HepG2 (cell line): Measurements from ENCODE around the gene CHID1. TPM values are rescaled to one million over a fixed set of nuclear protein-coding genes. Genes with fewer than 3 reads are reported as not detected.

Experiments used
- ATAC-seq: fragments of 200-7000 bp; cut with Tn5 transposase; 3 replicates; pipeline ENCODE4 v1.9.1; 2020; ENCODE audit warnings: mild to moderate bottlenecking, moderate library complexity
- BruUV-seq: library from RNA; stranded (reverse); fragments of 400-500 nt; replicated peaks from 2 replicates; lab custom pipeline; 2021; lab: Mats Ljungman, UMichigan
- CTCF ChIA-PET: fragments of 300-600 bp; formaldehyde crosslinking; extraction: SDS; loops from one replicate; lab custom pipeline; 2021; ENCODE audit warnings: low total read pairs, inconsistent platforms, low intra/inter-chr PET ratio; lab: Yijun Ruan, JAX
- POLR2A ChIA-PET: fragments of 350-600 bp; sonication (Branson Sonifier 250); formaldehyde crosslinking; loops from one replicate; lab custom pipeline; 2020; ENCODE audit warnings: antibody characterized with exemption, inconsistent platforms; lab: Yijun Ruan, JAX
- DNase-seq: peaks from one replicate; pipeline ENCODE4 v3.0.0-alpha.2; 2015; ENCODE audit warnings: low spot score
- FAIRE-seq: peaks from 3 replicates; lab custom pipeline; 2011; peaks lifted over from hg19 to GRCh38; lab: Jason Lieb, UNC
- H2AFZ ChIP-seq: one replicate; pipeline ENCODE4 v1.6.1; 2011; ENCODE audit warnings: low read length, inconsistent platforms
- H3K27ac ChIP-seq: fragments of 300-600 bp; 3 replicates; pipeline ENCODE4 v1.8.0; 2011; ENCODE audit warnings: mixed run types, mild to moderate bottlenecking, mixed read lengths, low read length, inconsistent platforms; ENCODE audit not compliant: insufficient read depth; ENCODE audit errors: extremely low read length
- H3K27me3 ChIP-seq, 2 experiments: fragments of 200-600 bp in 1 of 2; 2 replicates in 1 of 2; 3 replicates in 1 of 2; pipeline versions ENCODE4 v1.6.0 to v1.8.0; 2011; ENCODE audit warnings: low read length in 2 of 2, mild to moderate bottlenecking in 2 of 2, moderate library complexity in 2 of 2, inconsistent platforms in 1 of 2; ENCODE audit not compliant: insufficient read depth in 2 of 2, control insufficient read depth in 1 of 2
- H3K36me3 ChIP-seq, 2 experiments: fragments of 200-600 bp in 1 of 2; replicated peaks in 1 of 2; 2 replicates in 1 of 2; 3 replicates in 1 of 2; pipeline versions ENCODE4 v1.5.1 to v1.8.0; 2011; ENCODE audit warnings: low read length in 2 of 2, inconsistent platforms in 1 of 2; ENCODE audit not compliant: insufficient read depth in 2 of 2, control insufficient read depth in 1 of 2
- H3K4me1 ChIP-seq: 2 replicates; pipeline ENCODE4 v1.5.1; 2012; ENCODE audit warnings: low read length, inconsistent platforms; ENCODE audit not compliant: insufficient read depth
- H3K4me2 ChIP-seq: 2 replicates; pipeline ENCODE4 v1.6.0; 2011; ENCODE audit warnings: low read depth, low read length, inconsistent platforms
- H3K4me3 ChIP-seq, 3 experiments: fragments of 200-600 bp in 1 of 3; sonication (generic), shearing (Covaris generic) in 1 of 3; replicated peaks in 1 of 3; 2 replicates each; pipeline ENCODE4 v1.5.1; 2011 to 2016; ENCODE audit warnings: low read length in 3 of 3, inconsistent platforms in 2 of 3, low read depth in 2 of 3, mild to moderate bottlenecking in 2 of 3, control low read depth in 1 of 3, mixed read lengths in 1 of 3; ENCODE audit not compliant: insufficient read depth in 1 of 3
- H3K79me2 ChIP-seq: one replicate; pipeline ENCODE4 v1.6.1; 2011; ENCODE audit warnings: low read length, inconsistent platforms; ENCODE audit not compliant: insufficient read depth
- H3K9ac ChIP-seq: 2 replicates; pipeline ENCODE4 v1.6.0; 2011; ENCODE audit warnings: mild to moderate bottlenecking, low read depth, low read length, inconsistent platforms; ENCODE audit not compliant: insufficient read depth
- H3K9me3 ChIP-seq: 2 replicates; pipeline ENCODE4 v1.5.1; 2012; ENCODE audit warnings: mild to moderate bottlenecking, low read length
- H4K20me1 ChIP-seq: 2 replicates; pipeline ENCODE4 v1.6.0; 2011; ENCODE audit warnings: inconsistent platforms, mild to moderate bottlenecking, low read length, moderate library complexity; ENCODE audit not compliant: insufficient read depth
- CEBPB ChIP-seq: IDR thresholded peaks from 2 replicates; pipeline ENCODE4 v1.6.1; 2011; ENCODE audit warnings: low read depth, low read length, improper control_type of control experiment, borderline replicate concordance
- EEA1 ChIP-seq: sonication (generic); formaldehyde crosslinking; IDR thresholded peaks from 2 replicates; pipeline ENCODE4 v1.5.1; 2020; ENCODE audit warnings: mild to moderate bottlenecking, missing genetic modification reagents, borderline replicate concordance
- HBP1 ChIP-seq: IDR thresholded peaks from 2 replicates; pipeline ENCODE4 v1.6.1; 2016; ENCODE audit warnings: low read depth, control low read depth
- MTA1 ChIP-seq: sonication (generic); formaldehyde crosslinking; IDR thresholded peaks from 2 replicates; pipeline ENCODE4 v1.4.0; 2020; ENCODE audit warnings: missing genetic modification reagents, mild to moderate bottlenecking, borderline replicate concordance
- MYNN ChIP-seq: sonication (generic); formaldehyde crosslinking; IDR thresholded peaks from 2 replicates; pipeline ENCODE4 v1.4.0; 2020; ENCODE audit warnings: mild to moderate bottlenecking, low read depth, missing genetic modification reagents
- ONECUT2 ChIP-seq: sonication (generic); formaldehyde crosslinking; IDR thresholded peaks from 2 replicates; pipeline ENCODE4 v1.4.0; 2020; ENCODE audit warnings: missing genetic modification reagents
- SIN3B ChIP-seq: fragments of 150-350 bp; IDR thresholded peaks from 2 replicates; pipeline ENCODE4 v1.6.1; 2014; ENCODE audit warnings: low read length
- THAP7 ChIP-seq: sonication (generic); formaldehyde crosslinking; IDR thresholded peaks from 2 replicates; pipeline ENCODE4 v1.8.1; 2023; ENCODE audit warnings: mild to moderate bottlenecking, missing genetic modification reagents
- ZBTB8A ChIP-seq: sonication (generic); formaldehyde crosslinking; IDR thresholded peaks from 2 replicates; pipeline ENCODE4 v1.4.0; 2020; ENCODE audit warnings: mild to moderate bottlenecking, low read depth, missing genetic modification reagents, borderline replicate concordance
- ZFP82 ChIP-seq: sonication (generic); formaldehyde crosslinking; IDR thresholded peaks from 2 replicates; pipeline ENCODE4 v1.5.1; 2020; ENCODE audit warnings: mild to moderate bottlenecking, missing genetic modification reagents, borderline replicate concordance
- ZGPAT ChIP-seq: IDR thresholded peaks from 2 replicates; pipeline ENCODE4 v1.6.1; 2016; ENCODE audit warnings: mild to moderate bottlenecking
- ZMAT3 ChIP-seq: sonication (generic); formaldehyde crosslinking; conservative IDR thresholded peaks from 2 replicates; pipeline ENCODE4 v1.7.0; 2021; ENCODE audit warnings: missing genetic modification reagents
- ZNF224 ChIP-seq: sonication (generic); formaldehyde crosslinking; IDR thresholded peaks from 2 replicates; pipeline ENCODE4 v1.5.0; 2020; ENCODE audit warnings: mild to moderate bottlenecking, missing genetic modification reagents
- ZNF230 ChIP-seq: sonication (generic); formaldehyde crosslinking; IDR thresholded peaks from 2 replicates; pipeline ENCODE4 v1.4.0; 2020; ENCODE audit warnings: mild to moderate bottlenecking, missing genetic modification reagents
- ZNF678 ChIP-seq: sonication (generic); formaldehyde crosslinking; IDR thresholded peaks from 2 replicates; pipeline ENCODE4 v1.4.0; 2020; ENCODE audit warnings: mild to moderate bottlenecking, missing genetic modification reagents
- ZNF770 ChIP-seq: sonication (generic); formaldehyde crosslinking; IDR thresholded peaks from 2 replicates; pipeline ENCODE4 v1.5.0; 2020; ENCODE audit warnings: mild to moderate bottlenecking, missing genetic modification reagents
- ZNF879 ChIP-seq: sonication (generic); formaldehyde crosslinking; IDR thresholded peaks from 2 replicates; pipeline ENCODE4 v1.8.1; 2023; ENCODE audit warnings: missing genetic modification reagents
- WGBS: methylation state at CpG from one replicate; pipeline ENCODE4 v1.1.6; 2017; ENCODE audit warnings: low lambda C conversion rate; 5-methylcytosine and 5-hydroxymethylcytosine counted together
- in situ Hi-C: cut with HindIII; loops from 2 replicates; pipeline ENCODE4 v1.10.0; 2017; ENCODE audit warnings: low pct_unique_long_range_greater_than_20kb; ENCODE audit not compliant: extremely low pct_ligation_motif_present
- intact Hi-C: fragments of 100-400 bp; cut with micrococcal nuclease; formaldehyde crosslinking; loops from one replicate; pipeline ENCODE4 v1.10.0; 2022; ENCODE audit not compliant: unreplicated experiment
- polyA plus RNA-seq, 8 experiments: library from polyadenylated mRNA; depleted of rRNA in 3 of 8; stranded (reverse) in 7 of 8; unstranded in 1 of 8; fragments of >200 nt; fragmentation: Illumina TruSeq in 4 of 8; extraction: Trizol in 4 of 8; gene quantifications; 2 replicates each; pipeline versions ENCODE4 v1.2.1 to v1.2.3, GENCODE V29; 2011 to 2016; ENCODE audit warnings: low read depth in 4 of 8, missing spikeins in 1 of 8, mixed read lengths in 1 of 8; ENCODE audit not compliant: insufficient read depth in 1 of 8
- total RNA-seq, 5 experiments: library from RNA; depleted of rRNA; stranded (reverse); fragments of >200 nt; fragmentation: Illumina TruSeq; extraction: Trizol; gene quantifications; 2 replicates each; pipeline ENCODE4 v1.2.3, GENCODE V29; 2016; ENCODE audit warnings: low read depth in 1 of 5

Gene CHID1
- total and polyA plus RNA-seq, 2 of the 13 experiments (the other 11 are each of a cell fraction or from before 2014, with no cell fraction given), result 65.1 to 93.6 TPM

GRCh38 chr11:827897-828192 is 82.8 kb downstream of the CHID1 start, which contains the start of gene CRACR2B:
CRACR2B (plus strand) TSS chr11:827919; CDS start chr11:828608, 689 bp downstream.
- Histone ChIP-seq H3K4me1 (peaks cover 70% of the 10 kb centered on the region), H2AFZ (no peak within 1 kb of the TSS), H3K79me2 (no peaks in the 10 kb centered on the region), H4K20me1 (no peaks in the 10 kb centered on the region), H3K4me3 (peak within 1 kb of the TSS; percentile 69 to 83 (median 80)), H3K9ac (peak within 1 kb of the TSS; percentile 74), H3K27ac (peak within 1 kb of the TSS; percentile 77), H3K27me3 (no peaks in the 10 kb centered on the region), H3K36me3 (peaks cover 1 to 12% of the 10 kb centered on the region in 2 experiments; a peak in 2 of 5 replicates), H3K9me3 (no peaks in the 10 kb centered on the region), H3K4me2 (peak within 1 kb of the TSS; percentile 91)
- DNase-seq (no peak), ATAC-seq (peak; percentile 7), FAIRE-seq (no peak)
- 0% methylated on average over 1 of the region's 5 CpGs for WGBS
- in situ Hi-C loops (no loop called here), intact Hi-C loops (no loop called here)
- CTCF ChIA-PET, result no interaction called here
- POLR2A ChIA-PET, result interaction anchor here (1.8 to 16.1 kb wide), 3 partner anchors 9 to 19 kb away, joined by 9 to 264 read pairs (median 141); partner anchors contain the start of genes PNPLA2, POLR2L, RPLP2 and TSPAN4
- no TSS peak for BruUV-seq
- TF ChIP-seq ONECUT2 (CRISPR knock-in tag) (no peak), CEBPB (no peak), ZNF230 (CRISPR knock-in tag) (0 out of 2 replicates have a peak, but pooled peaks have one; percentile 52), ZNF879 (CRISPR knock-in tag) (no peak), HBP1 (CRISPR knock-in tag) (no peak), ZFP82 (CRISPR knock-in tag) (no peak), MYNN (CRISPR knock-in tag) (no peak), SIN3B (no peak), ZNF770 (CRISPR knock-in tag) (no peak), MTA1 (CRISPR knock-in tag) (no peak), ZGPAT (no peak), ZNF678 (CRISPR knock-in tag) (0 out of 2 replicates have a peak, but pooled peaks have one; percentile 3), ZMAT3 (0 out of 2 replicates have a peak, but pooled peaks have one; percentile 22), EEA1 (CRISPR knock-in tag) (0 out of 2 replicates have a peak, but pooled peaks have one; percentile 4), THAP7 (no peak), ZBTB8A (no peak), ZNF224 (0 out of 2 replicates have a peak, but pooled peaks have one; percentile 12)
